ENCODE results near the gene UNC5C.

UNC5C gene

GRCh38 chr4:95120456-95120855 is 428.3 kb downstream of the UNC5C start:
- no peak overlapping the region for H3K4me3 ChIP-seq (ENCODE audit: low read depth, low read length)
- in situ Hi-C loops (cut with HindIII; ENCODE audit: low sequenced_read_pairs): no loop called here
- no peak for TF ChIP-seq CTCF (IDR thresholded peaks at IDR 0.05; ENCODE audit: low read depth, low read length, missing control alignments)
- no peak for DNase-seq (ENCODE audit: low read depth)

- DNase-seq (ENCODE audit: low read depth): no peak
- no peak for TF ChIP-seq CTCF (IDR thresholded peaks at IDR 0.05; ENCODE audit: low read depth, low read length, missing control alignments)
- H3K4me3 ChIP-seq (ENCODE audit: low read depth, low read length): no peak overlapping the region
- in situ Hi-C loops (cut with HindIII; ENCODE audit: low sequenced_read_pairs): no loop called here
Observed at GRCh38 chr4:95118497-95118896, 430.3 kb downstream of the UNC5C start.

GRCh38 chr4:95114521-95114920 is 434.3 kb downstream of the UNC5C start:
- no peak for TF ChIP-seq CTCF (IDR thresholded peaks at IDR 0.05; ENCODE audit: low read depth, low read length, missing control alignments)
- no peak for DNase-seq (ENCODE audit: low read depth)
- no peak overlapping the region for H3K4me3 ChIP-seq (ENCODE audit: low read depth, low read length)
- in situ Hi-C loops (cut with HindIII; ENCODE audit: low sequenced_read_pairs): no loop called here
